ENCODE measurements around the gene TNFRSF8. TPM values are rescaled to one million over a fixed set of nuclear protein-coding genes. Genes with fewer than 3 reads are reported as not detected.

TNFRSF8 gene
- total and polyA plus RNA-seq, 2 donors, result 0.94 to 3.3 TPM

DNA sequence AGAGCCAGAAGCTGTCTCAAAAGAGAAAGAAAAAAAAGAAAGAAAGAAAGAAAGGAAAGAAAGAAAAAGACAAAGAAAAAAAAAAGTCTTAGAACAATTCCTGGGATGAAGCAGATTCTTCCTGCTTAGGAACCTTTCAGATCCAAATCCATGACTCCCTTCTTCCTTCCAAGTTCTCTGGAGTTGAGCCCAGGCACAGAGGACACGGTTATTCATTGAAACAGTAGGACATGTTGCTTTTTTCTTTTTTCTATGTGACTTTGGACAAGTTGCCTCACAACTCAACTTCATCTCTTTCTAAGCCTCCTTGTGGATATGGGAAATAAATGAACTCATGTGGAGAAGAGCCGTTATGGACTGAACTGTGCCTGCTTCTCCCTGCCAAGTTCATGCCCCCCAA is 14.7 kb upstream of the TNFRSF8 start:
- no peak for DNase-seq (ENCODE audit: low read depth in 6 of 9, low spot score in 9 of 9)
- Histone ChIP-seq H3K36me3 (ENCODE audit: control insufficient read depth in 2 of 2, insufficient read depth in 2 of 2, low read length in 1 of 2) (no peaks in the 10 kb centered on the region), H3K9me3 (ENCODE audit: control insufficient read depth in 2 of 2, insufficient read depth in 1 of 2, low read length in 1 of 2) (peaks cover 0 to 1% of the 10 kb centered on the region in 2 donors), H3K27ac (ENCODE audit: low read depth in 1 of 2, low read length in 1 of 2) (no peak overlapping the region), H3K4me3 (ENCODE audit: low read length in 2 of 2) (no peak overlapping the region), H3K4me1 (ENCODE audit: control insufficient read depth in 2 of 2, insufficient read depth in 2 of 2, low read length in 2 of 2) (peaks cover 0 to 13% of the 10 kb centered on the region in 2 donors), H3K27me3 (ENCODE audit: control insufficient read depth in 2 of 2, insufficient read depth in 1 of 2, low read length in 1 of 2) (peaks cover 0 to 4% of the 10 kb centered on the region in 2 donors)
- 95% methylated on average over 2 of the region's 2 CpGs for WGBS

DNA sequence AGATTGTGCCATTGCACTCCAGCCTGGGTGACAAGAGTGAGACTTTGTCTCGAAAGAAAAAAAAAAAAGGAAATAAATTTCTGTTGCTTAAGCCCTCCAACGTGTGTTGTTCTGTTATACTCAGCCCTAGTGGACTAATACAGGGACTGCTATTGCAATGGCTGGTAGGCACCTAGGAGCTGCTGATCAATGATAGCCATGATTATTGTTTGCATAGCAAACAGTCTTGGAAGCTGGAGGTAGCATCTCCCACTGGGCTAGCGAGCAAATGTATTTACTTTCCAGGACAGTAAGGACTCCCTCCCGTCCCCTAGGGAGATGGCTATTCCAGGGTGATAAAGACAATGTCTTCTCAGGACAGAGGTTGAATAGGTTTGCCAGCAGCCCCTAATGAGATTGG is 13.5 kb upstream of the TNFRSF8 start:
- Histone ChIP-seq H3K9me3 (ENCODE audit: control insufficient read depth in 2 of 2, insufficient read depth in 1 of 2, low read length in 1 of 2) (peaks cover 0 to 1% of the 10 kb centered on the region in 2 donors), H3K27ac (ENCODE audit: low read depth in 1 of 2, low read length in 1 of 2) (no peak overlapping the region), H3K4me3 (ENCODE audit: low read length in 2 of 2) (no peak overlapping the region), H3K27me3 (ENCODE audit: control insufficient read depth in 2 of 2, insufficient read depth in 1 of 2, low read length in 1 of 2) (peaks cover 0 to 4% of the 10 kb centered on the region in 2 donors), H3K36me3 (ENCODE audit: control insufficient read depth in 2 of 2, insufficient read depth in 2 of 2, low read length in 1 of 2) (no peaks in the 10 kb centered on the region), H3K4me1 (ENCODE audit: control insufficient read depth in 2 of 2, insufficient read depth in 2 of 2, low read length in 2 of 2) (peaks cover 0 to 13% of the 10 kb centered on the region in 2 donors)
- 89% methylated on average over 4 of the region's 4 CpGs for WGBS
- no peak for DNase-seq (ENCODE audit: low read depth in 6 of 9, low spot score in 9 of 9)

DNA sequence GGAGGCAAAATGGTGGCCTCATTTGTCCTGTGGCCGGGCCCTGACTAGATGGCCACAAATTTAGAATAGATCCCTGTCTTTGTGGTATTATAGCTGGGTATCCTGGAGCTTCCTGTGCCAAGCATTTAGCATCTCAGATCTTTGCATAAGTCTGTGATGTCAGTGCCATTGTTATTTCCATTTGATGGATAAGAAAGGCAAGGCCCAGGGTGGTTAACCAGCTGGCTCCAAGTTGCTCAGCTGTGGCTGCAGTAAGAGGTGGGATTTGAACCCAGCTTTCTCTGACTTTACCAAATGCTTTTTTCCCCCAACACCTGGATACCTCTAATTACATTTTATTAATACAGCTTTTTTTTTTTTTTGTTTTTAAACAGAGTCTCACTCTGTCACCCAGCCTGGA is 11.7 kb upstream of the TNFRSF8 start:
- no peak overlapping the region for H3K4me3 ChIP-seq (ENCODE audit: low read length in 2 of 2)
- H3K27ac ChIP-seq (ENCODE audit: low read depth in 1 of 2, low read length in 1 of 2), result no peak overlapping the region
- peaks cover 0 to 13% of the 10 kb centered on the region in 2 donors for H3K4me1 ChIP-seq (ENCODE audit: control insufficient read depth in 2 of 2, insufficient read depth in 2 of 2, low read length in 2 of 2)
- no peaks in the 10 kb centered on the region for H3K36me3 ChIP-seq (ENCODE audit: control insufficient read depth in 2 of 2, insufficient read depth in 2 of 2, low read length in 1 of 2)
- H3K9me3 ChIP-seq (ENCODE audit: control insufficient read depth in 2 of 2, insufficient read depth in 1 of 2, low read length in 1 of 2), result peaks cover 0 to 1% of the 10 kb centered on the region in 2 donors
- no peak for DNase-seq (ENCODE audit: low read depth in 6 of 9, low spot score in 9 of 9)
- H3K27me3 ChIP-seq (ENCODE audit: control insufficient read depth in 2 of 2, insufficient read depth in 1 of 2, low read length in 1 of 2), result peaks cover 0 to 4% of the 10 kb centered on the region in 2 donors
- WGBS, result 94% methylated on average over 1 of the region's 1 CpG

DNA sequence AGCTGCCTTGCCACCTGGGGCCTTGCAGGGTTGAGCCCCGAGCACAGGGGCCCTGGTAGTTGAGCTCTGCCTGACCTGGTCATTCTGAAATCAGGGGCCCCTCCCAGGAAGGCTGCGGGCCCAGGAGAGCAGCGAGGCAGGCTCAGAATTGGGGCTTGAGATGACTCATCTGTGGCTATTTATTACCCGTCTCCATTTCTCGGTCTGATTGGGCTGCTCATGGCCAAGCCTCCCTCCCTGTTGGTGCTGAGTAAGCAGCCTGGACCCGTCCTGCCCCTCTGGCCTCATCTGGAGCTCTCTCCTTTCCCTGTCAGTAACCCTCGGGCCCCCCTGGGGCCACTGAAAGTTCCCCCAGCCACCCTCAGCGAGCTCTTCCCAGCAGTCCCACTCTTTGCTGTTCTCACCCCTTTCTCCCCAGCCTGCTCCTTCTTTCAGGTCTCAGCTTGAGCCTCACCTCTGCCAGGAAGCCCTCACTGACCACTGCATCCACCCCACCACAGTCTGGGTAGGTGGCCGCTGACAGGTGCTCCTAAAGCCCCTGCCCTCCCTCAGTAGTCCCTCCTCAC is 11.0 kb upstream of the TNFRSF8 start:
- DNase-seq (ENCODE audit: low read depth in 6 of 9, low spot score in 9 of 9), result peak in 1 of 9 donors; percentile 13
- Histone ChIP-seq H3K36me3 (ENCODE audit: control insufficient read depth in 2 of 2, insufficient read depth in 2 of 2, low read length in 1 of 2) (no peaks in the 10 kb centered on the region), H3K9me3 (ENCODE audit: control insufficient read depth in 2 of 2, insufficient read depth in 1 of 2, low read length in 1 of 2) (peaks cover 0 to 1% of the 10 kb centered on the region in 2 donors), H3K4me1 (ENCODE audit: control insufficient read depth in 2 of 2, insufficient read depth in 2 of 2, low read length in 2 of 2) (peaks cover 0 to 7% of the 10 kb centered on the region in 2 donors), H3K4me3 (ENCODE audit: low read length in 2 of 2) (no peak overlapping the region), H3K27me3 (ENCODE audit: control insufficient read depth in 2 of 2, insufficient read depth in 1 of 2, low read length in 1 of 2) (peaks cover 0 to 4% of the 10 kb centered on the region in 2 donors), H3K27ac (ENCODE audit: low read depth in 1 of 2, low read length in 1 of 2) (no peak overlapping the region)
- WGBS, result 67% methylated on average over 9 of the region's 9 CpGs

DNA sequence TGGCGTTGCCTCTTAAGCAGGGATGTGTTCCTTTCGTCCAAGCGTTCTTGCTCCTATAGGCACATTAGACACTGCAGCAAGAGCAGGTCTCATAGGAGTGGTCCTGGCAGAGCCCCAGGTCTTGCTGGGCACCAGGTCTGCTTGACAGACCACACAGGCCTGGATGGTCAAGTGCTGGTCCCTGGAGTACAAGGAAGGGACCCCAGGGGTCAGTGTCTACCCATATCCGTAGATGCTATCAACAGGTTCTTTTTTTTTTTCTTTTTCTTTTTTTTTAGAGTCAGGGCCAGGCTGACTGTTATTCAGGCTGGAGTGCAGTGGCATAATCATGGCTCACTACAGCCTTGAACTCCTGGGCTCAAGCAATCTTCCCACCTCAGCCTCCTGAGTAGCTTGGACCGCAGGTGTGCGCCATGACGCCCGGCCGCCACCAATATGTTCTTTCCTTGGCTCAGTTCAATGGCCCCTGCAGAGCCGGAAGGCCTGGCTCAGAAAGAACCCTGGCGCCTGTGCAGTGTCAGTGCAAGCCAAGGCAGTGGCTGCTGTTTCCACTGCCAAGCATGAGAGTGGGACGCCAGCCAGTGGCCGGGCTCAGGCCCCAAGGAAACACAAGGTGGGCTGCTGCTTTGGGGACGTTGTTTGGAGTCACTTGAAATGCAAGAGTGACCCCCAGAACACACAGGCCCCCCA is 10.0 kb upstream of the TNFRSF8 start:
- Histone ChIP-seq H3K9me3 (ENCODE audit: control insufficient read depth in 2 of 2, insufficient read depth in 1 of 2, low read length in 1 of 2) (no peaks in the 10 kb centered on the region), H3K4me1 (ENCODE audit: control insufficient read depth in 2 of 2, insufficient read depth in 2 of 2, low read length in 2 of 2) (no peaks in the 10 kb centered on the region), H3K27ac (ENCODE audit: low read depth in 1 of 2, low read length in 1 of 2) (no peak overlapping the region), H3K36me3 (ENCODE audit: control insufficient read depth in 2 of 2, insufficient read depth in 2 of 2, low read length in 1 of 2) (no peaks in the 10 kb centered on the region), H3K27me3 (ENCODE audit: control insufficient read depth in 2 of 2, insufficient read depth in 1 of 2, low read length in 1 of 2) (no peaks in the 10 kb centered on the region), H3K4me3 (ENCODE audit: low read length in 2 of 2) (no peak overlapping the region)
- 94% methylated on average over 14 of the region's 14 CpGs for WGBS
- DNase-seq (ENCODE audit: low read depth in 6 of 9, low spot score in 9 of 9), result no peak

DNA sequence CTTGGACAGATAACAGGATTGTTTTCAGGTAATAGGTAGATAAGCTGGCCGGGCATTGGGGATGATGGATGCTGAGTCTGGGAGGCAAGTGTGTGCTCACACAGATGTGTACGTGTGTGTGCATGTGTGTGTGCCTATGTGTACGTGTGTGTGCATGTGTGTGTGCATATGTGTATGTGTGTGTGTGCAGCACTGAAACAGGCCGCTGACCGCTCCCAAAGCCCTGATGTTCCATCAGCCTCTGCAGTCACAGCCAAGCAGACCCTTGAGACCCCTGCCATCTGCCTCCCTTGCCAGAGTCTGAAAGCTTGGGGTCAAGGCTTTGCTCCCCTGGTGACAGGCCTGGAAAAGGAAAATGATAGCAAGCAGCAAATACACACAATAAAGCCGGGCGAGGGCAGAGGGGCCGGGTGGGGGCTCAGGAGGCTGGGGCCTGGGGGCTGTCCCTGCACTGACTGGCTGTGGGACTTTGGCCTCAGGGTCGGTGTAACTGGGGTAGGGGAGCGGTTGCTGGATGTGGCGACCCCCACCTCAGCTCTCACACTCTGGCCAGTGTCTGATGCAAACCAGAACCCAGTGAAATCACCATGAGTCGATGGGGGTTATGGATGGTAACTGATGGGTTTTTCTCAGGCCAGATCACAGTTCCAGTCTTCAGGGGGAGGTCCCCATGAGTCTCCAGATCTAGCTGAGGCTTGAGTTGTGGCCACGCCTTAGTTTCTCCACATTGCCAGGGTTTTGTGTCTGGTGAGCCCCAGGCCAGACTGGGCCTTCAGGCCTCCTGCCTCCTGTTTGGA is 9.2 kb upstream of the TNFRSF8 start:
- H3K27me3 ChIP-seq (ENCODE audit: control insufficient read depth in 2 of 2, insufficient read depth in 1 of 2, low read length in 1 of 2), result no peaks in the 10 kb centered on the region
- WGBS, result 95% methylated on average over 13 of the region's 13 CpGs
- H3K27ac ChIP-seq (ENCODE audit: low read depth in 1 of 2, low read length in 1 of 2), result no peak overlapping the region
- no peaks in the 10 kb centered on the region for H3K36me3 ChIP-seq (ENCODE audit: control insufficient read depth in 2 of 2, insufficient read depth in 2 of 2, low read length in 1 of 2)
- no peak for DNase-seq (ENCODE audit: low read depth in 6 of 9, low spot score in 9 of 9)
- H3K4me1 ChIP-seq (ENCODE audit: control insufficient read depth in 2 of 2, insufficient read depth in 2 of 2, low read length in 2 of 2), result no peaks in the 10 kb centered on the region
- no peaks in the 10 kb centered on the region for H3K9me3 ChIP-seq (ENCODE audit: control insufficient read depth in 2 of 2, insufficient read depth in 1 of 2, low read length in 1 of 2)
- H3K4me3 ChIP-seq (ENCODE audit: low read length in 2 of 2), result no peak overlapping the region

DNA sequence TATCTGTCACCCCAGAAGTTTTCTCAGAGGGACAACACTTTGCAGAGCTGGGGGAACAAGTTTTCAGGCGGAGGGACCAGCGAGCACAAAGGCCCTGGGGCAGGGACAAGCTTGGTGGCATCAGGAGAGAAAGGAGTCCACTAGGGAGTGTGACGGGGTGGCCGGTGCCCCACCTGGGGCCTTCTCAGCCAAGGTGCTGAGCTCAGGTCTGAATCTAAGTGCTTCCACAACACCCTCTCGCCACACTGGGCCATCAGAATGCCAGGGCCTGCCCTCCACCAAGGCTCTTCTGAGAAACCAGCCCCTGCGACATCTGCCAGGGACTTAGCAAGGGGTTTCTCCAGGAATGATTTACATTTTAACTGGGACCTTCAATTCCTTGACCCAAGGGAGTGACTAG is 7.8 kb upstream of the TNFRSF8 start:
- DNase-seq (ENCODE audit: low read depth in 6 of 9, low spot score in 9 of 9), result no peak
- Histone ChIP-seq H3K4me3 (ENCODE audit: low read length in 2 of 2) (no peak overlapping the region), H3K27ac (ENCODE audit: low read depth in 1 of 2, low read length in 1 of 2) (no peak overlapping the region), H3K27me3 (ENCODE audit: control insufficient read depth in 2 of 2, insufficient read depth in 1 of 2, low read length in 1 of 2) (peaks cover 0 to 2% of the 10 kb centered on the region in 2 donors), H3K4me1 (ENCODE audit: control insufficient read depth in 2 of 2, insufficient read depth in 2 of 2, low read length in 2 of 2) (no peaks in the 10 kb centered on the region), H3K9me3 (ENCODE audit: control insufficient read depth in 2 of 2, insufficient read depth in 1 of 2, low read length in 1 of 2) (peaks cover 0 to 3% of the 10 kb centered on the region in 2 donors), H3K36me3 (ENCODE audit: control insufficient read depth in 2 of 2, insufficient read depth in 2 of 2, low read length in 1 of 2) (no peaks in the 10 kb centered on the region)
- 80% methylated on average over 6 of the region's 6 CpGs for WGBS

DNA sequence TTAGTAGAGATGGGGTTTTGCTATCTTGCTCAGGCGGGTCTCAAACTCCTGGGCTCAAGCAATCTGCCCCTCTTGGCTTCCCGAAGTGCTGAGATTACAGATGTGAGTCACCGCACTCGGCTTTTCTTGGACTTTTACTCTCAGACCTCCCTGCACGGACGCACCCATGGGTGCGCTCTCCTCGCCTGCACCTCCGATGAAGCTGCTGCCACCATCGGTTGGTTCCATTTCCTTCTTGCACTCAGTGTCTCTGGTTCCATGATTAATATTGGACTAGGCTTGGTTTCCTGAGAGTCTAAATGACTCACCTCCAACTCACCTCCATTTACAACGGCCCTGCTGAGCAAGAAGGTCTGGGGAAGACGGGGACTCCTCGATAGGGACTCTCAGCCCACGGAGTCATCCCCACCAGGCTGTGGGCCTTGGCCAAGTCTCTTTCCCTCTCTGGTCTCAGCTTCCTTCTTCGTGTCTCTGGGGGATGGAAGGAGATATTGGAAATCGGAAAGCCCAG is 6.7 kb upstream of the TNFRSF8 start:
- H3K4me1 ChIP-seq (ENCODE audit: control insufficient read depth in 2 of 2, insufficient read depth in 2 of 2, low read length in 2 of 2), result no peaks in the 10 kb centered on the region
- no peak overlapping the region for H3K27ac ChIP-seq (ENCODE audit: low read depth in 1 of 2, low read length in 1 of 2)
- peaks cover 1 to 5% of the 10 kb centered on the region in 2 donors for H3K27me3 ChIP-seq (ENCODE audit: control insufficient read depth in 2 of 2, insufficient read depth in 1 of 2, low read length in 1 of 2)
- H3K9me3 ChIP-seq (ENCODE audit: control insufficient read depth in 2 of 2, insufficient read depth in 1 of 2, low read length in 1 of 2), result peaks cover 0 to 3% of the 10 kb centered on the region in 2 donors
- WGBS, result 97% methylated on average over 16 of the region's 16 CpGs
- DNase-seq (ENCODE audit: low read depth in 6 of 9, low spot score in 9 of 9), result no peak
- H3K36me3 ChIP-seq (ENCODE audit: control insufficient read depth in 2 of 2, insufficient read depth in 2 of 2, low read length in 1 of 2), result no peaks in the 10 kb centered on the region
- H3K4me3 ChIP-seq (ENCODE audit: low read length in 2 of 2), result no peak overlapping the region

DNA sequence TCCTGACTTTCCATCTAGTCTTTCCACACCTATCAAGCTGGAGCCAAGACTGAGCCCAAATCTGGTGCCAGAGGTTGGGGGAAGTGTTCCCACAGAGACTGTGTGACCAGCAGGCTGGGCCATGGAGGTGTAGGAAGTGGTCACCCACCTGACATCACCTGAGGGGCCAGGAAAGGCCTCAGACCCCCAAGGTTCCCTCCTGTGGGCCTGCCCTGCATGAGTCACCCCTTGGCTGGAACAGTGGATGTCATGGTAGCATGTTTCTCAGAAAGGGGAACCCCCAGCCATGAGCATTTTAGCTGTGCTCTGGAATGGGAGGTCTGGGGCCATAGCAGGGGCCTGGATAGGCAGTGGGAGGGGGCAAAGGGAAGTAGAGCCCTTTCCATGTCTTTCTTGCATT is 5.7 kb upstream of the TNFRSF8 start:
- Histone ChIP-seq H3K4me3 (ENCODE audit: low read length in 2 of 2) (no peak overlapping the region), H3K36me3 (ENCODE audit: control insufficient read depth in 2 of 2, insufficient read depth in 2 of 2, low read length in 1 of 2) (no peaks in the 10 kb centered on the region), H3K27me3 (ENCODE audit: control insufficient read depth in 2 of 2, insufficient read depth in 1 of 2, low read length in 1 of 2) (peaks cover 4 to 12% of the 10 kb centered on the region in 2 donors), H3K4me1 (ENCODE audit: control insufficient read depth in 2 of 2, insufficient read depth in 2 of 2, low read length in 2 of 2) (no peaks in the 10 kb centered on the region), H3K9me3 (ENCODE audit: control insufficient read depth in 2 of 2, insufficient read depth in 1 of 2, low read length in 1 of 2) (peaks cover 0 to 3% of the 10 kb centered on the region in 2 donors), H3K27ac (ENCODE audit: low read depth in 1 of 2, low read length in 1 of 2) (no peak overlapping the region)
- DNase-seq (ENCODE audit: low read depth in 6 of 9, low spot score in 9 of 9), result no peak

Data from thymus (tissue), 11 donors.